GM13976 (cell line): ENCODE data around the gene MRPL11.
A peak's percentile ranks its signal among the peaks of the same experiment; 100 is the strongest.

Source experiments
- DNase-seq: peaks from one replicate; pipeline ENCODE4 v3.0.0; 2012; ENCODE audit warnings: low spot score
- CTCF ChIP-seq: IDR thresholded peaks from 2 replicates; pipeline ENCODE4 v1.5.1; 2012; ENCODE audit warnings: borderline replicate concordance, mild to moderate bottlenecking; ENCODE audit not compliant: insufficient read depth; ENCODE audit errors: extremely low read depth, missing control alignments, control extremely low read depth
- in situ Hi-C: fragments of 300-500 bp; cut with MboI; formaldehyde crosslinking; loops from one replicate; pipeline ENCODE4 v1.12.0; 2022; ENCODE audit warnings: low sequenced_read_pairs, mixed read lengths, inconsistent platforms; ENCODE audit not compliant: unreplicated experiment

Gene MRPL11

GRCh38 chr11:66412110-66412509 is 26.5 kb downstream of the MRPL11 start:
- no peak for DNase-seq
- in situ Hi-C loops = no loop called here
- TF ChIP-seq CTCF = no peak

- no peak for DNase-seq
- in situ Hi-C loops = no loop called here
- no peak for TF ChIP-seq CTCF
These were observed 27.3 kb downstream of the MRPL11 start for GRCh38 chr11:66411323-66411722.

- TF ChIP-seq CTCF = no peak
- DNase-seq = no peak
- in situ Hi-C loops = no loop called here
These were observed 28.5 kb downstream of the MRPL11 start for GRCh38 chr11:66410191-66410590.

GRCh38 chr11:66409226-66409625 is 29.4 kb downstream of the MRPL11 start:
- in situ Hi-C loops = loop anchor here (10.0 kb wide), 1 partner anchor 256 kb away; no protein-coding TSS in a partner anchor
- TF ChIP-seq CTCF = no peak
- DNase-seq = no peak

- in situ Hi-C loops = loop anchor here (10.0 kb wide), 1 partner anchor 256 kb away; no protein-coding TSS in a partner anchor
- TF ChIP-seq CTCF = peak; percentile 100
- peak; percentile 94 for DNase-seq
These were observed 30.0 kb downstream of the MRPL11 start for GRCh38 chr11:66408488-66409214.

- TF ChIP-seq CTCF = no peak
- in situ Hi-C loops = loop anchor here (10.0 kb wide), 1 partner anchor 257 kb away; no protein-coding TSS in a partner anchor
- DNase-seq = no peak
These were observed 31.0 kb downstream of the MRPL11 start for GRCh38 chr11:66407651-66408050.
